ENCODE measurements around the gene SOSTDC1.

Gene SOSTDC1

DNA sequence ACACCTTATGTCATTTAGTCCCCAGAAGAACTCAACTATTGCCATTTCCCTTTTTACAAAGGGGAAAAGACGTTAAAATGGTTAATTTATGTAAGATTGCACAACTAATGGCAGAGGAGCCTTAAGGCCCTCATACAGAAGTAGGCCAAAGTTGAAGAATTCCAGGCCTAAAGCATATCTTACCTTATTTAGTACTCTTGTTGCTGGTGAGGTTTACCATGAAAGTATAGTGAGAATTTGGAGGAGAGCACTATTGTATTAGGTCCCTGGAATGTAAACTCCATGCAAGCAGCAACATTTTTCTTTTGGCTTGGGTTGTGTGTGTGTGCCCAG lies 43.5 kb downstream of the SOSTDC1 start:
- DNase-seq (ENCODE audit: low read depth, low spot score), result peak; percentile 25
- no peak overlapping the region for H3K4me3 ChIP-seq (ENCODE audit: low read depth, low read length)
- in situ Hi-C loops (cut with HindIII; ENCODE audit: low sequenced_read_pairs), result no loop called here
- TF ChIP-seq, protein P1, sequence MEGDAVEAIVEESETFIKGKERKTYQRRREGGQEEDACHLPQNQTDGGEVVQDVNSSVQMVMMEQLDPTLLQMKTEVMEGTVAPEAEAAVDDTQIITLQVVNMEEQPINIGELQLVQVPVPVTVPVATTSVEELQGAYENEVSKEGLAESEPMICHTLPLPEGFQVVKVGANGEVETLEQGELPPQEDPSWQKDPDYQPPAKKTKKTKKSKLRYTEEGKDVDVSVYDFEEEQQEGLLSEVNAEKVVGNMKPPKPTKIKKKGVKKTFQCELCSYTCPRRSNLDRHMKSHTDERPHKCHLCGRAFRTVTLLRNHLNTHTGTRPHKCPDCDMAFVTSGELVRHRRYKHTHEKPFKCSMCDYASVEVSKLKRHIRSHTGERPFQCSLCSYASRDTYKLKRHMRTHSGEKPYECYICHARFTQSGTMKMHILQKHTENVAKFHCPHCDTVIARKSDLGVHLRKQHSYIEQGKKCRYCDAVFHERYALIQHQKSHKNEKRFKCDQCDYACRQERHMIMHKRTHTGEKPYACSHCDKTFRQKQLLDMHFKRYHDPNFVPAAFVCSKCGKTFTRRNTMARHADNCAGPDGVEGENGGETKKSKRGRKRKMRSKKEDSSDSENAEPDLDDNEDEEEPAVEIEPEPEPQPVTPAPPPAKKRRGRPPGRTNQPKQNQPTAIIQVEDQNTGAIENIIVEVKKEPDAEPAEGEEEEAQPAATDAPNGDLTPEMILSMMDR (IDR thresholded peaks at IDR 0.05; ENCODE audit: low read depth, low read length), result no peak

DNA sequence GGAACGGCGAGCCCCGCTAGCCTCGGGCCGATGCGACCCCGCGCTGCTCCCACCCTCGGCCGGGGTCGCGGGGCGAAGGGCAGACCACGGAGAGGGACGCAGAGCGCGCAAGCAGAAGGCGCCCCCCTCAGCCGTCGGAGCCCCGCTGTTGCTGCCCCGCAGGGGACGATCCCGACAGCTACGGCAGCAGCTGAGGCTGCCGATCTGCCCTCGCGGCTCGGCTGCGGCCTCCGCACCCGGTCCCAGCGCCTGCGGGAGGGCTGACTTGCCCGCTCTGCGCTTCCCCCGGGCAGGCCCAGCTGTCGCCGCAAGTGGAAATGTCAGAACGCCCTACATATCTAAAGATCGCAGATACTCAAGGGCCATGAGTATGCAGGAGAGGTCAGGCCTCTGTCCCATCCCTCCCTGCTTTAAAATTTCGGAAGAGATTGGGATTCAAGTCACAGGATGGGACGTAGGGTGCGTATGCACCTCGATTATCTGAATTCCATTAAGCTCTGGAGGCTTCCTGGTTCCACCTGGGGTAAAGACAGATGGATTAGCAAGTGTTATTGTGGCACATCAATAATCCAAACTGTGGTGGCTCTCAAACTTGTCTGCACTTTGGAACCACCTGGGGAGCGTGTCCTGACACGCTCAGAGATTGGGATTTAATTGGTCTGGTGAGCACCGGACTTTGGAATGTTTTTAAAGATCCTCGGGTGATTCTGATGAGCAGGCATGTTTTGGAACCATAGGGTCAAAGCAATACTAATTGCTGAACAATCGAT lies 44.0 kb downstream of the SOSTDC1 start, which contains the start of gene CRPPA:
CRPPA (minus strand) TSS at position 206 of the 770 bp plus-strand sequence. CDS start 216 bp downstream, outside the sequence.
- peak within 1 kb of the TSS; percentile 42 for H3K4me3 ChIP-seq (ENCODE audit: low read depth, low read length)
- DNase-seq (ENCODE audit: low read depth, low spot score), result peak; percentile 50
- TF ChIP-seq, protein P1 (IDR thresholded peaks at IDR 0.05; ENCODE audit: low read depth, low read length), result no peak
- in situ Hi-C loops (cut with HindIII; ENCODE audit: low sequenced_read_pairs), result no loop called here

DNA sequence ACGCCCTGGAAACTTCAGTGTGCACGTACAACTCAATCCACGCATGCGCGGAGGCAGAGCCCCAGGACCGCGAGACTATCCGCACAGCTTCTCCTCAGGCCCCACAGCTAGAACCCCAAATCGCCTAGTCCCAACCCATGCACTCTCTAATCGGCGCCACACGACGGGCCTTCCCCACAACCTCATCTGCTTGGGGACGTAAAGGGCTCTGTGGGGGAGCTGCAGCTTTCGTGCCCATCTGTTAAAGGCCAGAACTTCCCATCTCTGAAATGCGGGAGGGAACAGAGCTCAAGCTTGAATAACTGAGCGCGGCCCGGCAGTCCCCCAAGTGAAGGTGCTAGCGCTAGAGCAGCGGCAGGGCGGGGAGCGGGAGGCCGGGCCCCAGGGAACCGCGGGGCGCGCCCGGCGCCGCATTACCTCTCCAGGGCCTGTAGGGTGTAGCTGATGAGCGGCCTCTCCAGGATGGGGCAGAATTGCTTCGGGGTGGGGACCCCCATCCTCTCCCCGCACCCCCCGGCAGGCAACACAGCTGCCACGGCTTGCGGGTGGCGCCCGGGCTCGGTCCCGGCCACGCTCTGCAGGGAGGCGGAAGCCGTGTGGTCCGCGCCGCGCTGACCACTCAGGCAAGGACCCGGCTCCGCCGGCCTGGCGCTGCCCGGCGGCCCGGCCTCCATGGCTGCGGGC lies 44.7 kb downstream of the SOSTDC1 start:
- DNase-seq (ENCODE audit: low read depth, low spot score), result peak; percentile 89
- TF ChIP-seq, protein P1 (IDR thresholded peaks at IDR 0.05; ENCODE audit: low read depth, low read length), result peak; percentile 30
- in situ Hi-C loops (cut with HindIII; ENCODE audit: low sequenced_read_pairs), result no loop called here
- H3K4me3 ChIP-seq (ENCODE audit: low read depth, low read length), result peak overlapping the region; percentile 42

DNA sequence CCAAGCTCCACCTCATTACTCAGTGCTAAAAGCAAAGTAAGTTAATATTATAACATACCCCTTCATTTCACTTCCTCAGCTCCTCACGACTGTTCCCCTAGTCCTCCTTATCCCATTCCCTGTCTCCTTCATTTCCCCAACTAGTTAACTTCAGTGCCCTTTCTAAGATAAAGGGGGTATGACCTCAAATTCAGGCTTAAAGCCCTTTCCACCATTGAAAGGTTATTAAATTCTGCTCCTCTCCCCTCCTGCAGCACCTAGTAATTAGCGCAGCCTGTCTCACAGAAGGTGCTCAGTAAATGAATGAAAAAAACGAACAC lies 45.2 kb downstream of the SOSTDC1 start:
- DNase-seq (ENCODE audit: low read depth, low spot score), result no peak
- TF ChIP-seq, protein P1 (IDR thresholded peaks at IDR 0.05; ENCODE audit: low read depth, low read length), result no peak
- peak overlapping the region; percentile 42 for H3K4me3 ChIP-seq (ENCODE audit: low read depth, low read length)
- in situ Hi-C loops (cut with HindIII; ENCODE audit: low sequenced_read_pairs), result no loop called here

DNA sequence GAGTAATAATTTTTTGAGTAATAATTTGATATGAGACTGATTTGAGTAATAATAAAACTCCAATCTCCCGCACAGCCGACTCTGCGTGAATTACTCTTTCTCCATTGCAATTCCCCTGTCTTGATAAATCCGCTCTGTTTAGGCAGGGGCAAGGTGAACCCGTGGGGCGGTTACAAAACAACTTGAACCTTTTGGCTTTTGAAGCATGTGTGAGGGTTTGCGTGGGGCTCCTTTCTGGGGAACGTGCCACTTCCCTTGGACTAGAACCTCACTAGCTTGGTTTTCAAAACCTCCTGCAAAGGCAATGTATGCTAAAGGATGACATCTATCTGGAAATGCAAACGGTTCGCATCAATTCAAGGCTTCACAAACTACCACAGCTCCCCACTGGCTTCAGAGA lies 45.7 kb downstream of the SOSTDC1 start:
- TF ChIP-seq, protein P1 (IDR thresholded peaks at IDR 0.05; ENCODE audit: low read depth, low read length), result no peak
- in situ Hi-C loops (cut with HindIII; ENCODE audit: low sequenced_read_pairs), result no loop called here
- no peak for DNase-seq (ENCODE audit: low read depth, low spot score)
- no peak overlapping the region for H3K4me3 ChIP-seq (ENCODE audit: low read depth, low read length)

DNA sequence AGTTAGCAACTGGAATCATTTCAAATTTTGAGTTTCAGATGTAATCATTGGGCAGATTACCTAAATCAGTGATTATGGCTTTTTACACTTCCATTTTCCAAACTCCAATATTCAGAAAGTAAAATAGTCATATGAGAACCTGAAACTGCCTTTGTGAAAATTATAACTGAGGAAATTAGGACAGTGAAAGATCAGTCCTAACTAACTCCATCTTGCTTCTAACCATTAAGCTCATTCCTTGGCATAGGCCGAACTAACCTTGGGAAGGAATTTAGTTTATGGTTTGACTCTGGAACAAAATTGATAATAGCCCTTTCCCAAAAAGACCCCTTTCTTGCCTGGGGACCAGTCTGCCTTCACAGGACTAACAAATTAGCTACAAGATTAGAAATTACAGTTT lies 46.4 kb downstream of the SOSTDC1 start:
- TF ChIP-seq, protein P1 (IDR thresholded peaks at IDR 0.05; ENCODE audit: low read depth, low read length), result no peak
- in situ Hi-C loops (cut with HindIII; ENCODE audit: low sequenced_read_pairs), result no loop called here
- H3K4me3 ChIP-seq (ENCODE audit: low read depth, low read length), result no peak overlapping the region
- DNase-seq (ENCODE audit: low read depth, low spot score), result no peak

Measured in astrocyte of the spinal cord (primary cell).